Neuronal stem cell (in vitro differentiated cells): ENCODE results near the gene CDRT4.

ENCODE experiments used
- DNase-seq: peaks from one replicate; pipeline ENCODE4 v3.0.0-alpha.2; 2013; ENCODE audit warnings: low spot score
- H2AFZ ChIP-seq: one replicate; pipeline ENCODE4 v1.6.1; 2013; ENCODE audit warnings: mild to moderate bottlenecking, low read length, inconsistent platforms
- H2AK5ac ChIP-seq: 2 replicates; pipeline ENCODE4 v1.6.1; 2013; ENCODE audit warnings: low read depth, mild to moderate bottlenecking, inconsistent platforms, low read length, moderate library complexity, mixed read lengths
- H2BK120ac ChIP-seq: 2 replicates; pipeline ENCODE4 v1.6.1; 2013; ENCODE audit warnings: low read depth, mild to moderate bottlenecking, inconsistent platforms, low read length, moderate library complexity, mixed read lengths
- H2BK12ac ChIP-seq: one replicate; pipeline ENCODE4 v1.6.1; 2013; ENCODE audit warnings: low read length, inconsistent platforms
- H2BK15ac ChIP-seq: 2 replicates; pipeline ENCODE4 v1.6.1; 2013; ENCODE audit warnings: mild to moderate bottlenecking, low read length, inconsistent platforms, mixed read lengths
- H2BK5ac ChIP-seq: one replicate; pipeline ENCODE4 v1.6.1; 2013; ENCODE audit warnings: inconsistent platforms, mild to moderate bottlenecking, low read length, moderate library complexity
- H3K14ac ChIP-seq: one replicate; pipeline ENCODE4 v1.6.1; 2013; ENCODE audit warnings: low read length, inconsistent platforms
- H3K18ac ChIP-seq: 2 replicates; pipeline ENCODE4 v1.6.1; 2013; ENCODE audit warnings: low read length, inconsistent platforms
- H3K23ac ChIP-seq: 2 replicates; pipeline ENCODE4 v1.6.1; 2013; ENCODE audit warnings: low read depth, mild to moderate bottlenecking, mixed read lengths, low read length, inconsistent platforms; ENCODE audit not compliant: poor library complexity
- H3K27ac ChIP-seq: replicated peaks from 3 replicates; pipeline ENCODE4 v1.5.1; 2013; ENCODE audit warnings: low read length, inconsistent platforms
- H3K27me3 ChIP-seq, 3 experiments: 2 replicates each; pipeline ENCODE4 v1.6.1; 2013; ENCODE audit warnings: low read length in 3 of 3, mild to moderate bottlenecking in 2 of 3, inconsistent platforms in 1 of 3, low read depth in 1 of 3, mixed read lengths in 1 of 3, moderate library complexity in 1 of 3; ENCODE audit not compliant: control insufficient read depth in 3 of 3, insufficient read depth in 3 of 3
- H3K36me3 ChIP-seq, 2 donors: replicated peaks in 1 of 2; 2 replicates each; pipeline ENCODE4 v1.6.1; 2013; ENCODE audit warnings: low read length in 2 of 2; ENCODE audit not compliant: control insufficient read depth in 2 of 2, insufficient read depth in 2 of 2
- H3K4ac ChIP-seq: 2 replicates; pipeline ENCODE4 v1.6.1; 2013; ENCODE audit warnings: inconsistent platforms, mild to moderate bottlenecking, low read length, moderate library complexity
- H3K4me1 ChIP-seq, 2 donors: 1 replicate in 1 of 2; 2 replicates in 1 of 2; pipeline ENCODE4 v1.6.1; 2013; ENCODE audit warnings: low read length in 2 of 2, low read depth in 1 of 2; ENCODE audit not compliant: control insufficient read depth in 2 of 2, insufficient read depth in 1 of 2
- H3K4me2 ChIP-seq: one replicate; pipeline ENCODE4 v1.6.1; 2013; ENCODE audit warnings: mild to moderate bottlenecking, low read length, inconsistent platforms; ENCODE audit not compliant: insufficient read depth, poor library complexity, severe bottlenecking
- H3K4me3 ChIP-seq, 2 donors: 2 replicates each; pipeline ENCODE4 v1.5.1; 2013; ENCODE audit warnings: low read length in 2 of 2, mild to moderate bottlenecking in 2 of 2, inconsistent platforms in 1 of 2, moderate library complexity in 1 of 2
- H3K79me1 ChIP-seq: one replicate; pipeline ENCODE4 v1.6.1; 2013; ENCODE audit warnings: low read depth, mild to moderate bottlenecking, inconsistent platforms, low read length, moderate library complexity
- H3K9ac ChIP-seq: one replicate; pipeline ENCODE4 v1.6.1; 2013; ENCODE audit warnings: mild to moderate bottlenecking, low read depth, low read length, inconsistent platforms; ENCODE audit not compliant: poor library complexity
- H3K9me3 ChIP-seq, 2 donors: replicated peaks in 1 of 2; 2 replicates each; pipeline versions ENCODE3 to v1.6.1; 2013; ENCODE audit warnings: low read length in 2 of 2, mild to moderate bottlenecking in 2 of 2, inconsistent platforms in 1 of 2, low read depth in 1 of 2, mixed read lengths in 1 of 2, moderate library complexity in 1 of 2; ENCODE audit not compliant: control insufficient read depth in 2 of 2, insufficient read depth in 1 of 2
- H4K8ac ChIP-seq: one replicate; pipeline ENCODE4 v1.6.1; 2013; ENCODE audit warnings: low read depth, mild to moderate bottlenecking, inconsistent platforms, low read length, moderate library complexity
- H4K91ac ChIP-seq: one replicate; pipeline ENCODE4 v1.6.1; 2013; ENCODE audit warnings: low read length, low read depth, mild to moderate bottlenecking, inconsistent platforms; ENCODE audit not compliant: poor library complexity
- WGBS, 2 donors: extraction: QIAGEN DNeasy Blood & Tissue Kit; methylation state at CpG; one replicate each; pipeline ENCODE4 v1.1.7; 2013; ENCODE audit warnings: missing lambda C conversion rate in 2 of 2, mixed read lengths in 1 of 2; ENCODE audit not compliant: insufficient read length in 2 of 2, insufficient replicate concordance in 1 of 2; ENCODE audit errors: extremely low coverage in 2 of 2; 5-methylcytosine and 5-hydroxymethylcytosine counted together

The CDRT4 gene

GRCh38 chr17:15481481-15481880 lies 14.1 kb upstream of the CDRT4 start:
- H2BK15ac ChIP-seq, result no peak overlapping the region
- no peaks in the 10 kb centered on the region for H3K79me1 ChIP-seq
- no peaks in the 10 kb centered on the region for H3K27me3 ChIP-seq
- H3K4ac ChIP-seq, result no peak overlapping the region
- no peak overlapping the region for H3K18ac ChIP-seq
- H2BK120ac ChIP-seq, result no peak overlapping the region
- peaks cover 0 to 1% of the 10 kb centered on the region in 2 donors for H3K9me3 ChIP-seq
- no peak overlapping the region for H3K4me2 ChIP-seq
- no peak overlapping the region for H2AFZ ChIP-seq
- H3K4me1 ChIP-seq, result peaks cover 2 to 4% of the 10 kb centered on the region in 2 donors
- no CpG with 5 or more reads among the region's 6 CpGs for WGBS, 2 donors
- DNase-seq, result no peak
- peaks cover 2 to 7% of the 10 kb centered on the region in 2 donors for H3K36me3 ChIP-seq
- no peak overlapping the region for H3K23ac ChIP-seq
- no peak overlapping the region for H4K91ac ChIP-seq
- no peak overlapping the region for H3K27ac ChIP-seq
- H4K8ac ChIP-seq, result no peak overlapping the region
- H2AK5ac ChIP-seq, result no peak overlapping the region
- no peak overlapping the region for H3K4me3 ChIP-seq
- no peak overlapping the region for H2BK12ac ChIP-seq
- H3K9ac ChIP-seq, result no peak overlapping the region
- no peak overlapping the region for H2BK5ac ChIP-seq
- no peak overlapping the region for H3K14ac ChIP-seq

- no peaks in the 10 kb centered on the region for H3K79me1 ChIP-seq
- H2BK5ac ChIP-seq, result no peak overlapping the region
- H2BK12ac ChIP-seq, result no peak overlapping the region
- no peak overlapping the region for H2BK120ac ChIP-seq
- no peak overlapping the region for H3K4ac ChIP-seq
- H4K8ac ChIP-seq, result no peak overlapping the region
- H3K4me1 ChIP-seq, result peaks cover 2 to 4% of the 10 kb centered on the region in 2 donors
- H2BK15ac ChIP-seq, result no peak overlapping the region
- H3K27me3 ChIP-seq, result no peaks in the 10 kb centered on the region
- no peak overlapping the region for H3K9ac ChIP-seq
- no peak overlapping the region for H3K18ac ChIP-seq
- peaks cover 0 to 1% of the 10 kb centered on the region in 2 donors for H3K9me3 ChIP-seq
- no CpG with 5 or more reads among the region's 6 CpGs for WGBS, 2 donors
- no peak overlapping the region for H3K14ac ChIP-seq
- no peak overlapping the region for H2AFZ ChIP-seq
- no peak overlapping the region for H3K27ac ChIP-seq
- H4K91ac ChIP-seq, result no peak overlapping the region
- no peak overlapping the region for H3K4me2 ChIP-seq
- DNase-seq, result no peak
- no peak overlapping the region for H2AK5ac ChIP-seq
- H3K23ac ChIP-seq, result no peak overlapping the region
- H3K36me3 ChIP-seq, result peaks cover 2 to 7% of the 10 kb centered on the region in 2 donors
- H3K4me3 ChIP-seq, result no peak overlapping the region
These were observed 12.8 kb upstream of the CDRT4 start for GRCh38 chr17:15480204-15480603.

DNA sequence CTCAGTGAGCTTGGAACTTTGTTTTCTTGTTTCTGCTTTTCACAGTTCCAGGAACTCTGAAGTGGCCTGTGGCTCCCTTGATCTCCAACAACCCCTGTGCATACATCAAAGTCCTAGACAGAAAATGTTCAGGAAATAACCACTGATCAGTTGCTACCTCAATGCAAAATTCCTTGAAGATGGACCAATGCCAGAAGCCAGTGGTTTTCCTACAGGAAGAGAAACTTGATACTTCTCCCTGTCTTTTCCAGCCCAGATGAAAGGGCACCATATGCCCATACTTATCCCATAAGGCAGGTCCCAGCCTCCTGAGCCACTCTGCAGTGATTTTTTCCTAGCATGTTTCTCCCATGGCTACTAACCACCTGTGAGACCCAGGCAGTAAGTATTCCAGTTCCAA lies 12.3 kb upstream of the CDRT4 start:
- Histone ChIP-seq H3K18ac (no peak overlapping the region), H2BK15ac (no peak overlapping the region), H2BK12ac (no peak overlapping the region), H3K14ac (no peak overlapping the region), H3K36me3 (peaks cover 2 to 7% of the 10 kb centered on the region in 2 donors), H3K79me1 (no peaks in the 10 kb centered on the region), H3K27me3 (no peaks in the 10 kb centered on the region), H2BK5ac (no peak overlapping the region), H3K27ac (no peak overlapping the region), H3K4me3 (no peak overlapping the region), H3K4ac (no peak overlapping the region), H3K9me3 (peaks cover 0 to 1% of the 10 kb centered on the region in 2 donors), H2BK120ac (no peak overlapping the region), H2AK5ac (no peak overlapping the region), H3K23ac (no peak overlapping the region), H4K91ac (no peak overlapping the region), H4K8ac (no peak overlapping the region), H3K4me2 (no peak overlapping the region), H3K4me1 (peaks cover 2% of the 10 kb centered on the region in 2 donors), H2AFZ (no peak overlapping the region), H3K9ac (no peak overlapping the region)
- no peak for DNase-seq

DNA sequence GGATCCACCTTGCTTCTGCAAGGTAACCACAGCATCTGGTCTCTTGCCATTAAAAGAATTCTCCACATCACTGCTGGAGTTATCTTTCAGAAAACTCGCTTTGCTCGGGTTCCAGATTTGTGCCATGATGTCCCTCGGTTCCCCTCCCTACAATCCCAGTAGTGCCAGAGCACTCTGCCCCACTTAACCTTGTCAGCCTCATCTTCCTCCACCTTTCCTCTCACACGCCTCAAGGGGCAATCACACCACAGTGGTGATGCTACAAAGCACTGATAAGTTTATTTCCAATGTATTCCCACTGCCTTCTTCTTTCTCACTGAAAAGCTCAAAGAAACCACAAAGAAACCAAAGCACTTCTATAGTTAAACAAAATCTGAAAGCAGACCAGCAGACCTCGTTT lies 11.4 kb upstream of the CDRT4 start:
- H3K79me1 ChIP-seq, result no peaks in the 10 kb centered on the region
- no peaks in the 10 kb centered on the region for H3K27me3 ChIP-seq
- no peak overlapping the region for H3K27ac ChIP-seq
- no peak overlapping the region for H3K9ac ChIP-seq
- H2BK5ac ChIP-seq, result no peak overlapping the region
- WGBS, 2 donors, result no CpG with 5 or more reads among the region's 5 CpGs
- peaks cover 0 to 2% of the 10 kb centered on the region in 2 donors for H3K4me1 ChIP-seq
- no peak overlapping the region for H3K4me2 ChIP-seq
- H3K23ac ChIP-seq, result no peak overlapping the region
- no peak overlapping the region for H4K8ac ChIP-seq
- no peak overlapping the region for H2BK15ac ChIP-seq
- no peak overlapping the region for H3K14ac ChIP-seq
- H3K9me3 ChIP-seq, result peaks cover 0 to 1% of the 10 kb centered on the region in 2 donors
- H3K36me3 ChIP-seq, result peaks cover 2 to 7% of the 10 kb centered on the region in 2 donors
- no peak overlapping the region for H2BK120ac ChIP-seq
- H2AFZ ChIP-seq, result no peak overlapping the region
- no peak overlapping the region for H4K91ac ChIP-seq
- no peak for DNase-seq
- H2BK12ac ChIP-seq, result no peak overlapping the region
- H2AK5ac ChIP-seq, result no peak overlapping the region
- no peak overlapping the region for H3K4ac ChIP-seq
- no peak overlapping the region for H3K4me3 ChIP-seq
- H3K18ac ChIP-seq, result no peak overlapping the region
